Measurements from ENCODE around the gene DAAM1. TPM values are rescaled to one million over a fixed set of nuclear protein-coding genes. Genes with fewer than 3 reads are reported as not detected.

The DAAM1 gene
- total RNA-seq, 3 donors from 2014 or later: 50.1 to 95.9 (median 64.2) TPM

GRCh38 chr14:59277659-59278058 lies 89.2 kb downstream of the DAAM1 start:
- H3K4me3 ChIP-seq: no peak overlapping the region
- intact Hi-C loops (cut with DNase I; ENCODE audit: low total_unique reads): no loop called here
- H3K27ac ChIP-seq: peak overlapping the region in 1 of 2 donors; percentile 59

GRCh38 chr14:59278111-59278510 lies 89.6 kb downstream of the DAAM1 start:
- peak in 1 of 2 donors; percentile 31 for DNase-seq (ENCODE audit: low spot score in 2 of 2)
- Histone ChIP-seq H3K27me3 (no peaks in the 10 kb centered on the region), H3K4me1 (peaks cover 0 to 15% of the 10 kb centered on the region in 2 donors), H3K4me3 (no peak overlapping the region), H3K9me3 (no peaks in the 10 kb centered on the region), H3K27ac (peak overlapping the region in 1 of 2 donors; percentile 59), H3K36me3 (no peaks in the 10 kb centered on the region)
- TF ChIP-seq POLR2A (IDR thresholded peaks at IDR 0.05) (no peak), CTCF (IDR thresholded peaks at IDR 0.05) (no peak), POLR2AphosphoS5 (IDR thresholded peaks at IDR 0.05) (no peak)
- intact Hi-C loops (cut with DNase I; ENCODE audit: low total_unique reads): no loop called here

More at GRCh38 chr14:59277659-59278058, 89.2 kb downstream of the DAAM1 start:
- TF ChIP-seq POLR2A (IDR thresholded peaks at IDR 0.05) (no peak), CTCF (IDR thresholded peaks at IDR 0.05) (no peak), POLR2AphosphoS5 (IDR thresholded peaks at IDR 0.05) (no peak)
- Histone ChIP-seq H3K9me3 (no peaks in the 10 kb centered on the region), H3K27me3 (no peaks in the 10 kb centered on the region), H3K4me1 (peaks cover 0 to 15% of the 10 kb centered on the region in 2 donors), H3K36me3 (no peaks in the 10 kb centered on the region)
- DNase-seq (ENCODE audit: low spot score in 2 of 2): no peak

DNA sequence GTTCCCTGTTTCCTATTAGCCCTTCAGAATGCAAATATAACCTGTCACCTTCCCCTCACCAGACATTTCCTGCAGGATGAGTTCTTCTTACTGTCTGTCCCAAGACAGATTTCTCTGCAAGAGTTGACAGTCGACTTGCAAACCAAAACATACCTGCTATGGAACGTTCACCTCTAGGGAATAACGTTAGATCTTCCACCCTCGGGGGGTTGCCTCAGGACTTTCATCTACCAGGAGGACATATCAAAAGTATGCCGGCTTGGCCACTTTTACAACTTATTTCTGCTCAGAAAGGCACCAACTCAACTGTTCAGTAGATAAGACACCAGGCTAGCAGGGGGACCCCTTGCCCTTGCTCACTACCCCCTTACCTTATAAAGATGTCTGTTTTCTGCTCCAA lies 92.5 kb downstream of the DAAM1 start:
- no peaks in the 10 kb centered on the region for H3K36me3 ChIP-seq
- H3K4me3 ChIP-seq: no peak overlapping the region
- H3K9me3 ChIP-seq: no peaks in the 10 kb centered on the region
- H3K27me3 ChIP-seq: no peaks in the 10 kb centered on the region
- TF ChIP-seq POLR2AphosphoS5 (IDR thresholded peaks at IDR 0.05): no peak
- TF ChIP-seq POLR2A (IDR thresholded peaks at IDR 0.05): no peak
- TF ChIP-seq CTCF (IDR thresholded peaks at IDR 0.05): no peak
- no peak overlapping the region for H3K27ac ChIP-seq
- H3K4me1 ChIP-seq: peaks cover 0 to 5% of the 10 kb centered on the region in 2 donors
- no peak for DNase-seq (ENCODE audit: low spot score in 2 of 2)
- intact Hi-C loops (cut with DNase I; ENCODE audit: low total_unique reads): no loop called here

GRCh38 chr14:59281609-59282377 lies 93.3 kb downstream of the DAAM1 start:
- no peak for TF ChIP-seq CTCF (IDR thresholded peaks at IDR 0.05)
- TF ChIP-seq POLR2A (IDR thresholded peaks at IDR 0.05): no peak
- TF ChIP-seq POLR2AphosphoS5 (IDR thresholded peaks at IDR 0.05): no peak
- Histone ChIP-seq H3K9me3 (no peaks in the 10 kb centered on the region), H3K27me3 (no peaks in the 10 kb centered on the region), H3K27ac (no peak overlapping the region), H3K4me3 (no peak overlapping the region), H3K36me3 (no peaks in the 10 kb centered on the region), H3K4me1 (no peaks in the 10 kb centered on the region)
- DNase-seq (ENCODE audit: low spot score in 2 of 2): no peak
- intact Hi-C loops (cut with DNase I; ENCODE audit: low total_unique reads): no loop called here

DNA sequence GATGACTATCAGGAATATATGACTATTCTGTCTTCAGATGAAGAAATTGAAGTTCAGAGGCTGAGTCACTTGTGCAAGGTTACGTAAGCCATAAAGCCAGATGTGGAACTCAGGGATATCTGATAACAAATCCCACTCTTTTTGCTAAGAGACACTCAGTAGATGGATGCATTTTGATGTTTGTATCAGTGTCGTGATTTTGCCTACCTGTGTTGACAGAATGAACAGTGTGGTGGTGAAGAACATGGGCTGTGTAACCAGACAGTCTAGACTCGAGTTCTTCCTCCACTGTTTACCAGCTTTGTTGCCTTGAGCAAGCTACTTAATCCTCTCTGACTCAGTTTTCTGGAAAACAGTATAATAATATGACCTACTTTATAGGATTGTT lies 93.9 kb downstream of the DAAM1 start:
- no peaks in the 10 kb centered on the region for H3K36me3 ChIP-seq
- no peak overlapping the region for H3K4me3 ChIP-seq
- intact Hi-C loops (cut with DNase I; ENCODE audit: low total_unique reads): no loop called here
- no peak for TF ChIP-seq POLR2A (IDR thresholded peaks at IDR 0.05)
- no peak for TF ChIP-seq POLR2AphosphoS5 (IDR thresholded peaks at IDR 0.05)
- TF ChIP-seq CTCF (IDR thresholded peaks at IDR 0.05): no peak
- no peaks in the 10 kb centered on the region for H3K4me1 ChIP-seq
- H3K27me3 ChIP-seq: no peaks in the 10 kb centered on the region
- H3K9me3 ChIP-seq: no peaks in the 10 kb centered on the region
- H3K27ac ChIP-seq: no peak overlapping the region
- DNase-seq (ENCODE audit: low spot score in 2 of 2): no peak

Measured in breast epithelium (tissue), 4 donors.